HepG2 (cell line): Measurements from ENCODE around the gene LSM6.

Source experiments
- CBX5 ChIP-seq: sonication (generic); formaldehyde crosslinking; IDR thresholded peaks from 2 replicates; pipeline ENCODE4 v1.4.0; 2020; ENCODE audit warnings: missing genetic modification reagents, borderline replicate concordance
- KDM4B ChIP-seq: sonication (generic); formaldehyde crosslinking; IDR thresholded peaks from 2 replicates; pipeline ENCODE4 v1.4.0; 2020; ENCODE audit warnings: missing genetic modification reagents
- MEIS2 ChIP-seq: sonication (generic); formaldehyde crosslinking; IDR thresholded peaks from 2 replicates; pipeline ENCODE4 v1.9.0; 2021; ENCODE audit warnings: mild to moderate bottlenecking, missing genetic modification reagents
- NFIC ChIP-seq: IDR thresholded peaks from 2 replicates; pipeline ENCODE4 v1.6.1; 2012; ENCODE audit warnings: mild to moderate bottlenecking, low read length, inconsistent platforms
- POLR2A ChIP-seq, 2 experiments: IDR thresholded peaks; 2 replicates each; pipeline ENCODE4 v1.6.1; 2011; ENCODE audit warnings: low read depth in 2 of 2, low read length in 2 of 2, mild to moderate bottlenecking in 1 of 2, moderate library complexity in 1 of 2; ENCODE audit not compliant: insufficient read depth in 1 of 2
- POLR2AphosphoS2 ChIP-seq: IDR thresholded peaks from 2 replicates; pipeline ENCODE4 v1.6.1; 2011; ENCODE audit warnings: low read depth, low read length, improper control_type of control experiment
- POLR2AphosphoS5 ChIP-seq: IDR thresholded peaks from 2 replicates; pipeline ENCODE4 v1.6.1; 2012; ENCODE audit warnings: low read depth, low read length
- RXRA ChIP-seq: sonication (generic); formaldehyde crosslinking; IDR thresholded peaks from 2 replicates; pipeline ENCODE4 v1.5.1; 2020; ENCODE audit warnings: missing genetic modification reagents
- SUZ12 ChIP-seq: fragments of 150-350 bp; IDR thresholded peaks from 2 replicates; pipeline ENCODE4 v1.6.1; 2014; ENCODE audit warnings: low read depth, low read length
- ZKSCAN1 ChIP-seq: fragments of 150-350 bp; IDR thresholded peaks from 2 replicates; pipeline ENCODE4 v1.6.1; 2014; ENCODE audit warnings: low read length
- ZNF10 ChIP-seq: sonication (generic); formaldehyde crosslinking; IDR thresholded peaks from 2 replicates; pipeline ENCODE4 v1.4.0; 2020; ENCODE audit warnings: mild to moderate bottlenecking, low read depth, missing genetic modification reagents, borderline replicate concordance
- ZNF20 ChIP-seq: sonication (generic); formaldehyde crosslinking; IDR thresholded peaks from 2 replicates; pipeline ENCODE4 v1.4.0; 2020; ENCODE audit warnings: mild to moderate bottlenecking, moderate library complexity, missing genetic modification reagents
- ZNF547 ChIP-seq: sonication (generic); formaldehyde crosslinking; IDR thresholded peaks from 2 replicates; pipeline ENCODE4 v1.5.1; 2020; ENCODE audit warnings: mild to moderate bottlenecking, missing genetic modification reagents
- TF ChIP-seq, protein P1 (sequence below): IDR thresholded peaks from 2 replicates; pipeline ENCODE4 v1.6.1; 2016; ENCODE audit warnings: missing compliant biosample characterization, missing genetic modification reagents, borderline replicate concordance

DNA sequence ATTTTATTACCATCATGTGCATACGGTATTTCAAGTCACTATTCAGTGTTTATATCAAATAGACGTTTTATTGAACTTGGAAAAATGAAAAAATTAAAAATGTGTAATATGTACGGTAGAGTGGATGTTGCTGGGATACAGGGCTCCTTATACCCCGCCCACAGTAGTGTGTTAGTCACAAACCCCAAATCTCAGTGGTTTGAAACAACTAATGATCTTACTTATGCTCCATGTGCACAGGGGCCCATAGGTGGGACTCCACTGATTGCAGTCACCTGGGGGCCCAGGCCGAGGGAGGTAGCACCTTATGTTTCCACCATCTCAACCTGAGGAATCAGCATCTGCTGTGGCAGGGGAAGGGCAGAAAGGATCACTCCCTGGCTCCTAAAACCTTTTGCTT, 18.1 kb downstream of the LSM6 start:
- TF ChIP-seq CBX5 (CRISPR knock-in tag) (no peak), POLR2A (IDR thresholded peaks at IDR 0.05; ENCODE audit: insufficient read depth in 1 of 2, low read depth in 2 of 2, low read length in 2 of 2) (no peak), ZKSCAN1 (no peak), ZNF10 (no peak), MEIS2 (CRISPR knock-in tag) (no peak), POLR2AphosphoS5 (no peak), NFIC (no peak), RXRA (CRISPR knock-in tag) (no peak), SUZ12 (no peak), ZNF547 (CRISPR knock-in tag) (no peak), ZNF20 (CRISPR knock-in tag) (no peak), KDM4B (CRISPR knock-in tag) (no peak), POLR2AphosphoS2 (no peak)
- TF ChIP-seq, protein P1, sequence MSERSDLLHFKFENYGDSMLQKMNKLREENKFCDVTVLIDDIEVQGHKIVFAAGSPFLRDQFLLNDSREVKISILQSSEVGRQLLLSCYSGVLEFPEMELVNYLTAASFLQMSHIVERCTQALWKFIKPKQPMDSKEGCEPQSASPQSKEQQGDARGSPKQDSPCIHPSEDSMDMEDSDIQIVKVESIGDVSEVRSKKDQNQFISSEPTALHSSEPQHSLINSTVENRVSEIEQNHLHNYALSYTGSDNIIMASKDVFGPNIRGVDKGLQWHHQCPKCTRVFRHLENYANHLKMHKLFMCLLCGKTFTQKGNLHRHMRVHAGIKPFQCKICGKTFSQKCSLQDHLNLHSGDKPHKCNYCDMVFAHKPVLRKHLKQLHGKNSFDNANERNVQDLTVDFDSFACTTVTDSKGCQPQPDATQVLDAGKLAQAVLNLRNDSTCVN (CRISPR knock-in tag), result no peak
